Sigmoid colon (tissue), 4 donors: Measurements from ENCODE around the gene C1orf87.

Experiments used
- EP300 ChIP-seq, 4 donors: sonication (generic); formaldehyde crosslinking; IDR thresholded peaks; one replicate each; pipeline ENCODE4 v1.6.1; 2017; ENCODE audit warnings: antibody characterized with exemption in 4 of 4
- TF ChIP-seq, protein P1 (sequence below), 4 experiments: fragments of 450-650 bp in 3 of 4; fragments of 200-600 bp in 1 of 4; IDR thresholded peaks; one replicate each; pipeline ENCODE4 v1.5.1; 2016 to 2019; ENCODE audit warnings: antibody characterized with exemption in 4 of 4, mild to moderate bottlenecking in 3 of 4, moderate library complexity in 2 of 4

DNA sequence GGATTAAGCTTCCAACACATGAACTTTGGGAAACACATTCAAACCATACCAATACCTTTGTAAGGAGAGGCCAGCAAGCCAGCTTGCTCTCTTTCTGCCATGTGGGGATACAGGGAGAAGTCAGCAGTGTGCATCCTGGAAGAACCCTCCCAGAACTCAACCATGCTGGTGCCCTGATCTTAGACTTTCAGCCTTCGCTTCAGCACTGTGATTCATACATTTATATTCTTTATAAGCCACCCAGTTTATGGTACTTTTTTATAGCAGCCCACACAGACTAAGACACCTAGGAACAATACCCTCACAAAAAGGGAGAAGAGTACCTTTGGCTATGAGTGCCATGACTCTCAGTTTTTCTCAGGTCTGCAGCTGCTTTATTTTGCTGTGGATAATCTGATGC is 35.9 kb downstream of the C1orf87 start:
- TF ChIP-seq, protein P1, sequence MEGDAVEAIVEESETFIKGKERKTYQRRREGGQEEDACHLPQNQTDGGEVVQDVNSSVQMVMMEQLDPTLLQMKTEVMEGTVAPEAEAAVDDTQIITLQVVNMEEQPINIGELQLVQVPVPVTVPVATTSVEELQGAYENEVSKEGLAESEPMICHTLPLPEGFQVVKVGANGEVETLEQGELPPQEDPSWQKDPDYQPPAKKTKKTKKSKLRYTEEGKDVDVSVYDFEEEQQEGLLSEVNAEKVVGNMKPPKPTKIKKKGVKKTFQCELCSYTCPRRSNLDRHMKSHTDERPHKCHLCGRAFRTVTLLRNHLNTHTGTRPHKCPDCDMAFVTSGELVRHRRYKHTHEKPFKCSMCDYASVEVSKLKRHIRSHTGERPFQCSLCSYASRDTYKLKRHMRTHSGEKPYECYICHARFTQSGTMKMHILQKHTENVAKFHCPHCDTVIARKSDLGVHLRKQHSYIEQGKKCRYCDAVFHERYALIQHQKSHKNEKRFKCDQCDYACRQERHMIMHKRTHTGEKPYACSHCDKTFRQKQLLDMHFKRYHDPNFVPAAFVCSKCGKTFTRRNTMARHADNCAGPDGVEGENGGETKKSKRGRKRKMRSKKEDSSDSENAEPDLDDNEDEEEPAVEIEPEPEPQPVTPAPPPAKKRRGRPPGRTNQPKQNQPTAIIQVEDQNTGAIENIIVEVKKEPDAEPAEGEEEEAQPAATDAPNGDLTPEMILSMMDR (IDR thresholded peaks at IDR 0.05) = no peak
- no peak for TF ChIP-seq EP300 (IDR thresholded peaks at IDR 0.05)
